Bone marrow (tissue), 2 donors: ENCODE data around the gene GALNT9.
"Not testable (repeated sequence)": the region's sequence is repeated elsewhere in the genome, so short reads cannot be mapped to it uniquely, and the experiment has no call there.

Experiments used
- DNase-seq, 2 donors: peaks; one replicate each; lab custom pipeline; 2025; lab: John Stamatoyannopoulos, UW

GALNT9 gene

GRCh38 chr12:132264086-132265010 lies 65.0 kb downstream of the GALNT9 start:
- no peak for DNase-seq

GRCh38 chr12:132263451-132264049 lies 65.8 kb downstream of the GALNT9 start:
- DNase-seq = no peak

GRCh38 chr12:132263061-132263360 lies 66.4 kb downstream of the GALNT9 start:
- no peak for DNase-seq

- DNase-seq = no peak
Observed at GRCh38 chr12:132262256-132263060, 66.9 kb downstream of the GALNT9 start.

- DNase-seq = no peak
Observed at GRCh38 chr12:132261328-132262138, 67.9 kb downstream of the GALNT9 start.

GRCh38 chr12:132260721-132261120 lies 68.7 kb downstream of the GALNT9 start:
- no peak for DNase-seq

- no peak for DNase-seq
Observed at GRCh38 chr12:132259872-132260695, 69.3 kb downstream of the GALNT9 start.

- DNase-seq = no peak
Observed at GRCh38 chr12:132259364-132259871, 70.0 kb downstream of the GALNT9 start.

- DNase-seq = no peak
Observed at GRCh38 chr12:132258543-132258942, 70.8 kb downstream of the GALNT9 start.

GRCh38 chr12:132257955-132258490 lies 71.4 kb downstream of the GALNT9 start:
- no peak for DNase-seq

- DNase-seq = no peak
Observed at GRCh38 chr12:132257206-132257954, 72.0 kb downstream of the GALNT9 start.

- no peak for DNase-seq
Observed at GRCh38 chr12:132256646-132257045, 72.7 kb downstream of the GALNT9 start.

- no peak for DNase-seq
Observed at GRCh38 chr12:132255642-132256041, 73.7 kb downstream of the GALNT9 start.

GRCh38 chr12:132253698-132254480 lies 75.5 kb downstream of the GALNT9 start:
- DNase-seq = no peak

- not testable (repeated sequence) for DNase-seq
Observed at GRCh38 chr12:132252981-132253380, 76.4 kb downstream of the GALNT9 start.

GRCh38 chr12:132251741-132252490 lies 77.5 kb downstream of the GALNT9 start:
- DNase-seq = no peak

- no peak for DNase-seq
Observed at GRCh38 chr12:132251310-132251709, 78.1 kb downstream of the GALNT9 start.

- no peak for DNase-seq
Observed at GRCh38 chr12:132250707-132251106, 78.7 kb downstream of the GALNT9 start.
